GM18507 (cell line): ENCODE measurements around the gene RNF34.

Source experiments
- DNase-seq: peaks from one replicate; pipeline ENCODE4 v3.0.0; 2011; ENCODE audit warnings: low read depth; ENCODE audit not compliant: insufficient read length; ENCODE audit errors: extremely low spot score
- FAIRE-seq: peaks from 2 replicates; lab custom pipeline; 2011; peaks lifted over from hg19 to GRCh38; lab: Jason Lieb, UNC

RNF34 gene

GRCh38 chr12:121430833-121431415 lies 31.0 kb downstream of the RNF34 start:
- FAIRE-seq (no peak), DNase-seq (no peak)

- DNase-seq (no peak), FAIRE-seq (no peak)
These were observed 33.0 kb downstream of the RNF34 start for GRCh38 chr12:121432740-121433480.

- FAIRE-seq: no peak
- DNase-seq: no peak
These were observed 36.8 kb downstream of the RNF34 start for GRCh38 chr12:121436706-121437105.

GRCh38 chr12:121438905-121439304 lies 39.0 kb downstream of the RNF34 start:
- FAIRE-seq (no peak), DNase-seq (no peak)

- no peak for DNase-seq
- FAIRE-seq: no peak
These were observed 39.8 kb downstream of the RNF34 start for GRCh38 chr12:121439715-121440114.

GRCh38 chr12:121440768-121441167 lies 40.9 kb downstream of the RNF34 start:
- DNase-seq: no peak
- no peak for FAIRE-seq

GRCh38 chr12:121441555-121441954 lies 41.6 kb downstream of the RNF34 start:
- DNase-seq (no peak), FAIRE-seq (no peak)

- DNase-seq (no peak), FAIRE-seq (no peak)
These were observed 42.4 kb downstream of the RNF34 start for GRCh38 chr12:121442028-121442948.

- DNase-seq (peak; percentile 76), FAIRE-seq (peak; percentile 73)
These were observed 43.4 kb downstream of the RNF34 start for GRCh38 chr12:121443193-121443870.

GRCh38 chr12:121443911-121444841 lies 44.3 kb downstream of the RNF34 start:
- DNase-seq: no peak
- FAIRE-seq: no peak

- DNase-seq: no peak
- no peak for FAIRE-seq
These were observed 44.9 kb downstream of the RNF34 start for GRCh38 chr12:121444842-121445202.

GRCh38 chr12:121446750-121447149 lies 46.8 kb downstream of the RNF34 start:
- no peak for FAIRE-seq
- no peak for DNase-seq

GRCh38 chr12:121448771-121449315 lies 48.9 kb downstream of the RNF34 start:
- DNase-seq (no peak), FAIRE-seq (no peak)

GRCh38 chr12:121451961-121452339 lies 52.0 kb downstream of the RNF34 start:
- DNase-seq (no peak), FAIRE-seq (peak; percentile 80)

GRCh38 chr12:121452340-121452984 lies 52.5 kb downstream of the RNF34 start:
- no peak for FAIRE-seq
- no peak for DNase-seq

GRCh38 chr12:121452985-121453360 lies 53.1 kb downstream of the RNF34 start:
- FAIRE-seq: no peak
- no peak for DNase-seq

- DNase-seq (no peak), FAIRE-seq (no peak)
These were observed 53.7 kb downstream of the RNF34 start for GRCh38 chr12:121453629-121454028.

- FAIRE-seq (no peak), DNase-seq (no peak)
These were observed 55.0 kb downstream of the RNF34 start for GRCh38 chr12:121454921-121455320.
